Activated naive CD4-positive, alpha-beta T cell treated with anti-CD3 and anti-CD28 coated beads for 36 hours (primary cell): ENCODE measurements around the gene VPS37B. TPM values are rescaled to one million over a fixed set of nuclear protein-coding genes. Genes with fewer than 3 reads are reported as not detected.

ENCODE experiments used
- CTCF ChIA-PET: fragments of 350-600 bp; sonication (Branson Sonifier 250); formaldehyde crosslinking; loops from one replicate; lab custom pipeline; 2021; ENCODE audit warnings: antibody characterized with exemption; lab: Charles Lee
- DNase-seq: peaks from one replicate; pipeline ENCODE4 v3.0.0-alpha.2; 2020
- H3K27ac Mint-ChIP-seq: one replicate; pipeline ENCODE4 v1.8.0; 2021; ENCODE audit warnings: mild to moderate bottlenecking, mixed read lengths
- H3K27me3 Mint-ChIP-seq: one replicate; pipeline ENCODE4 v1.8.0; 2021; ENCODE audit warnings: low read depth, mixed read lengths
- H3K36me3 Mint-ChIP-seq: one replicate; pipeline ENCODE4 v1.8.0; 2021; ENCODE audit warnings: low read depth, mixed read lengths
- H3K4me1 Mint-ChIP-seq: one replicate; pipeline ENCODE4 v1.8.0; 2021; ENCODE audit warnings: low read depth, mixed read lengths
- H3K4me3 Mint-ChIP-seq: one replicate; pipeline ENCODE4 v1.8.0; 2021; ENCODE audit warnings: mild to moderate bottlenecking, moderate library complexity, mixed read lengths
- H3K9me3 Mint-ChIP-seq: one replicate; pipeline ENCODE4 v1.8.0; 2021; ENCODE audit warnings: mixed read lengths
- intact Hi-C: fragments of 100-400 bp; cut with micrococcal nuclease; formaldehyde crosslinking; loops from one replicate; pipeline ENCODE4 v1.15.1; 2023
- total RNA-seq, 2 experiments: library from RNA; stranded (reverse); gene quantifications; one replicate each; pipeline ENCODE4 v1.2.3, GENCODE V29; 2021

The VPS37B gene
- total RNA-seq, 2 experiments from 2014 or later: 15.6 TPM

DNA sequence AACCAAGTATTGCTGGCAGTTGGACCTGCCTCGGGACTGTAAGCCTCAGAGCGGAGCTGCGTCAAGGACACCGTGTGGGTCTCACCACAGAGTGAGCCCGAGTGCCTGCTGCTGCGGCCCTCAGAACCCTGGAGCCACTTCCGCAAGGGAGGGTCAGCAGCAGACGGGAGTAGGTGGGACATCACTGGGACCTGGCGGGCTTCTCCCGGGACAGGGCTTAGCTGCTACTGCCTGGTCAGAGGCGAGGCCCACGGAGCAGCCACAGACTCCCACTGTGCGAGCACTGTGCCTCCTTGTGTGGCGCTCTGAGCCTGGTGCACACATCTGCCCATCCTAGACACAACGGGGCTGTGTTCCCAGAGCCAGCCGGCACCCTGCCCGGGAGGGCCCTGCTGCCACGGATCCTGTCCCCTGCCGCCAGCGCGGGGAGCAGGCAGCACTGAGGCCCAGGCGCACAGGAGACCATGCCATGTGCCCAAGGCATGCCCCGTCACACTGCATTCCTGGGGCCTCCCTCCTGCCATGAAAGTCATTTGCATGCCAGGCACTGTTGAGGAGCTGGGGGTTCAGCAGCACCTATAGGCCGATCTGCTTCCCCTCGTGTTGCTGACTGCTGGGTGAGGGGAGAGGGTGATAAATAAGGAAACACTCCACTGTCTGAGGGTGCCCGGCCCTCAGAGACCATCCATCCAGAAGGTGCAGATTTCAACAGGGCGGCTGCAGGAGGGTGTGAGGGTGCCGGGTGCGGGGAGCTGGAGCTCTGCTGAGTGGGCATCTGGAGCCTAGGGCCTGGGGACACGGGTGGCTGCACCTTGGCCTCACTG is 50.7 kb downstream of the VPS37B start:
- Mint-ChIP-seq H3K27ac (no peak overlapping the region), H3K4me3 (no peak overlapping the region), H3K36me3 (peaks cover 1% of the 10 kb centered on the region), H3K4me1 (peaks cover 7% of the 10 kb centered on the region), H3K27me3 (no peaks in the 10 kb centered on the region), H3K9me3 (no peaks in the 10 kb centered on the region)
- intact Hi-C loops: no loop called here
- no peak for DNase-seq
- CTCF ChIA-PET: interaction anchor here (1.1 to 1.4 kb wide), 2 partner anchors 14 to 52 kb away, joined by 4 read pairs; no protein-coding TSS in a partner anchor

DNA sequence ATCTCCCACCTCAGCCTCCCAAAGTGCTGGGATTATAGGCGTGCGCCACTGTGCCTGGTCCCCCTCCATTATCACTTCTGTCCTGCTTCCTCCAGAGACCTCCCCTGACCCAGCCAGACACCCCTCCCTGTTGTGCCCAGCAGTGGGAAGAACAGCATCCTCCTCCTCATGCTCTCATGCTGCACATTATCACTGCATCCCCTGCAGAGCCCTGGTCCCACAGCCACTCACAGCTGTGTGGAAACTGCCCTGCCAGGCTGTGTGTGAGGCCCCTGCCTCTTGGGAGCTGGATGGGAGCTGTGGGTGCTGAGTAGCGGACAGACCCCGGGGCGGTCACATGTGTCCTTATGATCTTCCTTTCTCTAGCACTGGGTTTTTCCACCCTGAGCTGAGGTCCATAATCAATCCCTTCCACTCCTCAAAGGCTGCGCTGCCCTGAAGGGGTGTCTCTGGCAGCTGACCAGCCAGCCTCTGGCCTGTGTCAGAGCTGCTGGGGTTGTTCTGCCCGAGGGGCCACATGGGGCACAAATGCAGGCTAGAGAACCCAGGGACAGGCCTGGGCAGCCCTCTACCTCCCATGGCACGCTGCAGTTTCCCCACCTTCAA is 51.5 kb downstream of the VPS37B start:
- Mint-ChIP-seq H3K27me3 (no peaks in the 10 kb centered on the region), H3K4me1 (peaks cover 7% of the 10 kb centered on the region), H3K9me3 (no peaks in the 10 kb centered on the region), H3K27ac (no peak overlapping the region), H3K4me3 (no peak overlapping the region), H3K36me3 (peaks cover under 1% of the 10 kb centered on the region)
- intact Hi-C loops: no loop called here
- no peak for DNase-seq
- CTCF ChIA-PET: interaction anchor here (0.7 to 1.4 kb wide), 2 partner anchors 11 to 51 kb away, joined by 3 to 4 read pairs; no protein-coding TSS in a partner anchor

DNA sequence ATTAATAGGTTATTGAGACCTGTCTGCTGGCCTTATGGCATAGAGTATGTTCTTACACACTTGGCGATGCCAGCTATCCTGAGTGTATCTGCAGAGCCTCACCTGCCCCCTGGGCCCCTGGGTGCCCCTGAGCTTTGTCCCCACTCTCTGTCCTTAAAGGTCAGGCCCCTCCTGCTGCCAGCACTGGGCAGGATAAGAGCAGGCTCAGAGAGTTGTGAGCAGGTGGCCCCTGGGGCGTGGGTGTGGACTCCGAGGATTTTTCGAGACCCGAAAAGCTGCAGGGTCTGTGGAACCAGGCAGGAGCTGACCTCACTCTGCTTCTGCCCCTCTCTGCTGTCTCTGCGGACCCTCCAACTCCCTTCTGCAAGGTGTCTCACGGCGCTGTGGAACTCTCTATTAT is 52.5 kb downstream of the VPS37B start:
- H3K4me1 Mint-ChIP-seq: peaks cover 7% of the 10 kb centered on the region
- H3K36me3 Mint-ChIP-seq: no peaks in the 10 kb centered on the region
- no peak overlapping the region for H3K27ac Mint-ChIP-seq
- intact Hi-C loops: no loop called here
- no peaks in the 10 kb centered on the region for H3K9me3 Mint-ChIP-seq
- CTCF ChIA-PET: no interaction called here
- H3K4me3 Mint-ChIP-seq: no peak overlapping the region
- DNase-seq: no peak
- H3K27me3 Mint-ChIP-seq: no peaks in the 10 kb centered on the region

DNA sequence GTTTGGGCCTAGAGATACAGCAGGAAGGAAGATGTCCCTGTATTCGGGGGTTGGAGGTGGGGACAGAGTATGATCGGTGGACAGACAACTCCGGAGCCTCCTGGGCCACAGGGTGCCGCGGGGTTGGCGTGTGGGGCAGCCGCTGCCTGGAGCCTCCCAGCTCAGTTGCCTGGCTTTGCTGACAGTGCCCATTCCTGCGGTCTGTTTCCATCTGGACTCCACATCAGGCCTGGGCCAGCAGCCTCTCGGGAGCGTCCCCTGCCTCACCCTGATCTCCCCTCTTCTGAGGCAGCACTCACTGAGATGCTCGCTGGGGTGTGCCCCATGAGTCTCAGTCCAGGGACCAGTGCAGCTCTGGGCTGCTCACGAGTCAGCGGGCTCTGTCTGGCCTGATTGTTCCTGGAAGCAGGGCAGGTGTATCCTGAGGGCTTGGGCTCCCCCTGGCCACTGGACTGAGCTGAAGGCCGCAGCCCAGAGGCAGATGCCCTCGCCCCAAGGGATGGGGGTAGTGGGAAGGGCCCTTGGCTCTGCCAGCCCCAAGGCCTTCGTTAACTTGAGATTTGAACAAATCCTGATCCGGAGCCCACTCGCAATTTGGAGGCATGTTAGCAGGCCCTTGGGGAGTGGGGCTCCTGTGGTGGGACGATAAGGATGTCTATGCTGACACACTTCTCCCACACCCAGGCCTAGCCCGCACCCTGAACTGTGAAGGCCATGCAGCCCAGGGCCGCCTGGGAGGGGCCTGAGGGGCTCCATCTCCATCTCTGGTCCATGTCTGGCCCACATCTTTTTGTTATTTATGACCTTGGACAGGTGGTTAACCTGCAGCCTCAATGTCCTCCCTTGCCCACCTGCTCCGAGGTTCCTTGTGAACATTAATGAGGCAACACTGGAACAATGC is 53.2 kb downstream of the VPS37B start:
- Mint-ChIP-seq H3K9me3 (no peaks in the 10 kb centered on the region), H3K27ac (no peak overlapping the region), H3K4me3 (no peak overlapping the region), H3K4me1 (peaks cover 7% of the 10 kb centered on the region), H3K36me3 (no peaks in the 10 kb centered on the region), H3K27me3 (no peaks in the 10 kb centered on the region)
- CTCF ChIA-PET: interaction anchor here (1.0 kb wide), 1 partner anchor 50 kb away, joined by 3 read pairs; no protein-coding TSS in a partner anchor
- DNase-seq: no peak
- intact Hi-C loops: no loop called here

DNA sequence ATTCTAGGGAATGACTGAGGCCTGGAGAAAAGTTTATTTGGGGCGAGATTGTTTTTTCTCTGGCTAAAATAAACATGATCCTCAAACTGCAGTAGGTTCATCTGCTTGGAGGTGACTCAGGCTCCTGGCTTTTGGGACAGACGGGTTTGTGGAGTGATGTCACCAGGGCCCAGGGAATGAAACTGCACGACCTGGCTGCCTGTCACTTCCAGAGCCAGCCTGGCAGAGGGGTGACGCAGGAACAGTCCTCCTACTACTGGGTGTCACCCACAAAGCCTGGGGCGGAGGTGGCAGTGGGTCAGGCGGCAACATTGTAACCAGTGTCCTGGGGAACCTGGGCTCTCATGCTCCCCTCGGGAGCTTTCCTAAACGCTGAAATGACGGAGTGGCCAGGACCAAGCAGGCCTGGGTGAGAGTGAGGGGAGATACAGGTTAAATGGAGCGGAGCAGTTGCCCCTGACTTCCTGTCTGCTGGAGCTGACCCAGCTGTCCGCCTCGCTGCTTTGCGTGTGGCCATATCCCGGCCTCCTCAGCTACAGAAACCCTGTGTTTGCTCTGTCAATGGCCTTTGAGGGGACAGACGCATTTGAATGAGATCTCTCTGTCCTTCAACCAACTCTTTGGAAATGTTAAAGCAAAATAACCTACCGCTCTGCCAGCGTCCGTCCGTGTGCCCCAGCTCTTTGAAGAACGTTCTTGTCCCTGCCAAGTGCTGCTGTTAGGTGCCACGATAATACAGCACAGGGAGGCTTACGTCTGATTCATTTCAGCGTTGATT is 54.2 kb downstream of the VPS37B start:
- no peak overlapping the region for H3K27ac Mint-ChIP-seq
- intact Hi-C loops: no loop called here
- peaks cover 17% of the 10 kb centered on the region for H3K4me1 Mint-ChIP-seq
- no peaks in the 10 kb centered on the region for H3K36me3 Mint-ChIP-seq
- H3K9me3 Mint-ChIP-seq: no peaks in the 10 kb centered on the region
- no peak for DNase-seq
- H3K4me3 Mint-ChIP-seq: no peak overlapping the region
- H3K27me3 Mint-ChIP-seq: no peaks in the 10 kb centered on the region
- CTCF ChIA-PET: interaction anchor here (1.0 kb wide), 1 partner anchor 49 kb away, joined by 3 read pairs; no protein-coding TSS in a partner anchor

DNA sequence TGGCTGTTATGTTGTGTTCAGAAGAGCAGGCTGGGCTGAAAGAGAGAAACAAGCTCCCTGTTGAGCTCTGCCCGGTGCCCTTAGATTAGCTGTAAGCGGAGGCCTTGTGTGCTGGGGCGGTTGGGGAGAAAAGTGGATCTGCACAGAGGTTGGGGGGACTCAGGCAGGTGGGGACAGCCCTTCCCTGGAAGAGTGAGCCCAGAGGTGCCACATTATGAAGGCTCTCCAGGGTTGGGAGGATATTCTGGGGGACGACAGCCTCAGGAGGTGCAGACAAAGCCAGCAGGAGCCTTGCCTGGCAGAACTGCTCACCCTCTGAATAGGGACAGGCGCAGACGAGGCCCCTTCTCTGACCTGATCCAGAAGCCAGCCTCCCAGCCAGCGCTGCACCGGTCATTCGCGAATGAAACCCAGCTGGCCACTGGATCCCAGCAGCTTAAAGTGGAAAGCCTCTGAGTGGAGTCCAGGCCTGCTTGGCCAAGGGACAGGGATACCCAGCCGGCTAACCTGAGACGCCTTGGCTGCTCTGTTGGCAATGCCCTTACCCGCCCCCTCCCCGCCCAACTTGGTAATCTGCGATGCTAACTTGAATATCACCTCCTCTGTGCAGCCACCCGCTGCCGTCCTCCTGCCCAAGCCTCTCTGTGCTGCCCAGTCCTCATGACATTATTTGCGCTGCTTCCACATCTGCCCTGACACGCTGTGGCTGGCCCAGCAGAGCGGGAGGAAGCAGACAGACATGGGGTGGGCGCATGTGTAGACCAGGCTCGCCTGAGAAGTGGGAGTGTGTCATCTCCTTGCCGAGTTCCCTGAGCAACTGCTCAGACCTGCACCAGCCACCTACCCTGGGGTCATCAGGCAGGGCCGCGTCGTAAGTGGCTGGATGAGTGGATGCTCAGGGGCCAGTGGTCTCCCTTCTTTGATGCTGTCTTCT is 55.1 kb downstream of the VPS37B start:
- CTCF ChIA-PET: interaction anchor here (0.6 to 1.0 kb wide), 2 partner anchors 21 to 822 kb away, joined by 3 read pairs; no protein-coding TSS in a partner anchor
- Mint-ChIP-seq H3K4me1 (peaks cover 21% of the 10 kb centered on the region), H3K9me3 (no peaks in the 10 kb centered on the region), H3K27ac (no peak overlapping the region), H3K36me3 (no peaks in the 10 kb centered on the region), H3K27me3 (no peaks in the 10 kb centered on the region), H3K4me3 (no peak overlapping the region)
- intact Hi-C loops: no loop called here
- no peak for DNase-seq

DNA sequence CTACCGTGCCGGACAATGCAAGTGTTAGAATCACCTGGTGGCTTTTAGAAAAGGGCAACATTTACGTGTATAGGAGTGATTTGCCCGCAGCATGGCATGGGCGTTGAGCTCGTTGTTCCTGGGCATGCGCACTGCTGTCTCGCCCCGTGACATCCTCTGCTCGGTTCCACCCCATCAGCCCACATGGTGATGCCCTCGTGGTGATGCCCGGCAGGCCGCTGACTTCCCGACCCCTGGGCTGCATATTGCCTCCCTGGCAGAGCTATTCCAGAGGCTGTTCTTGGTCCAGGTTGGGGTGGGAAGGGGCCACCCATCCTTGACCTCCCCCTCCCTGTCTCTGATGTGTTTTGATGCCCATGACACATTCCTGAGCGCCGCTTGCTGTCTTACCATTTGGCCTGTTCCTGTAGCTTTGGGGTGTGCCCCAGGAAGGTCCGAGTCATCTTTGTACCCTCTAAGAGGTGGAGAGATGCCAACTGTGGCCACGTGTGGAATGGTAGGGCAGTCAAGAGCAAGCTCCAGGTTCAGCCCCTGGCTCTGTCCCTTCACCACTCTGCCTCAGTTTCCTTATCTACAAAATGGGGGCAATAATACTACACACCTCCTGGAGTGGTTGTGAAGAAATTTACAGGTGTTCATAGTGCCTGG is 55.9 kb downstream of the VPS37B start:
- peaks cover 21% of the 10 kb centered on the region for H3K4me1 Mint-ChIP-seq
- CTCF ChIA-PET: interaction anchor here (0.6 to 1.0 kb wide), 2 partner anchors 21 to 821 kb away, joined by 3 read pairs; no protein-coding TSS in a partner anchor
- no peak overlapping the region for H3K27ac Mint-ChIP-seq
- H3K27me3 Mint-ChIP-seq: no peaks in the 10 kb centered on the region
- intact Hi-C loops: no loop called here
- no peak overlapping the region for H3K4me3 Mint-ChIP-seq
- no peaks in the 10 kb centered on the region for H3K9me3 Mint-ChIP-seq
- H3K36me3 Mint-ChIP-seq: no peaks in the 10 kb centered on the region
- DNase-seq: no peak

DNA sequence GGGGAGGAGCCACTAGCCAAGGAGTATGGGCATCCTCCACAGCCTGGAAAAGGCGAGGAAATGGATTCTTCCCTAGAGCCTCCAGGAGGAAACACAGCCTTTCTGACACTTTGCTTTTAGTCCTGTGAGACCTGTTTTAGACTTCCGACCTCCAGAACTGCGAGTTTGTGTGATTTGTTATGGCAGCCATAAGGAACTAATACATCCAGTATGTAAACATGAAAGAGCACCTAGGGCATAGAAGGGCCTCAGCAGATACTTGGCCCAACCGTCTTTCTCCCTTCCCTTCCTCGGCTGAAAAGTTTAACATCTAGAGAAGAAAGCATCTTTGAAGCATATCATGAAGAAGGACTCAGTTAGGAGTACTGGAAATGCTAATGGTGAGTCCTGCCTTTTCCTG is 57.1 kb downstream of the VPS37B start:
- Mint-ChIP-seq H3K9me3 (no peaks in the 10 kb centered on the region), H3K27ac (no peak overlapping the region), H3K36me3 (peaks cover 3% of the 10 kb centered on the region), H3K4me1 (peaks cover 29% of the 10 kb centered on the region), H3K27me3 (peaks cover 2% of the 10 kb centered on the region), H3K4me3 (no peak overlapping the region)
- CTCF ChIA-PET: interaction anchor here (1.1 kb wide), 1 partner anchor 45 kb away, joined by 3 read pairs; no protein-coding TSS in a partner anchor
- DNase-seq: no peak
- intact Hi-C loops: no loop called here

DNA sequence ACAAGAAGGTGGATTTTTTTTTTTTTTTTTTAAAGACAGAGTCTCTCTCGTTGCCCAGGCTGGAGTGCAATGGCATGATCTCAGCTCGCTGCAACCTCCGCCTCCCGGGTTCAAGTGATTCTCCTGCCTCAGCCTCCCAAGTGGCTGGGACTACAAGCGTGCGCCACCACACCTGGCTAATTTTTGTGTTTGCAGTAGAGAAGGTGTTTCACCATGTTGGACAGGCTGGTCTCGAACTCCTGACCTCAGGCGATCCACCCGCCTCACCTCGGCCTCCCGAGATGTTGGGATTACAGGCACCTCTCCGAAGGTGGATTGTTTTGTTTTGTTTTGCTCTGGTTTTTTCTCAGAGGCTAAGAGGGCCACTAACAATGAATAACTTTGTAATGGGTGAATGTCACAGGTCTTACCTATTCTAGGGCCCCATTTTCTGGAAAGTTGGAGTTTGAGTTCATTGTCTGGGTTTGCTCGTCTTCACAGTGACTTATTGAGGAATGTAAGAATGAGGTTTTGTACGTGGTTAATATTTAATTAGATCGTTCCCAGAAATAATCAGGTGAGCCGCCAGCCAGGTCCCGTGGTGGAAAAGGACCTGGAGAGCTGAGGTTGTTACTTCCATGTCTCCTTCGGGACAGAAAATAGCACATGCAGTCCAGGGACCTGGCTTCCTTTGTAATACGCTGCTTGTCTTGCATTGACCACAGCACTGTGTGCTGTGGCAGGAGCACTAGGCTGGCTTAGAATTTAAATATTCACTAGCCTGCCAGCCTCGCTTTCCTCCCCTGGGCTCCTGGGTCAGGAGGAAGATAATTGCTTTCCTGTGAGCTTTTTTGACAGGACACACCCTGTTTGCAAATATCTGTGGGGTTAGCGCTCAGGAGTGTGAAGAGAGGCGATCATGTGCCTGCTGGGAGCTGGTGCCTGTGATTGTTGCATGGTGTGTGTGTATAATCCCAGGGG is 58.3 kb downstream of the VPS37B start:
- H3K27ac Mint-ChIP-seq: no peak overlapping the region
- intact Hi-C loops: loop anchor here (2.0 kb wide), 1 partner anchor 63 kb away; the partner anchor contains the start of gene CCDC62
- no peak for DNase-seq
- no peaks in the 10 kb centered on the region for H3K9me3 Mint-ChIP-seq
- CTCF ChIA-PET: interaction anchor here (1.1 kb wide), 1 partner anchor 44 kb away, joined by 3 read pairs; no protein-coding TSS in a partner anchor
- peaks cover 29% of the 10 kb centered on the region for H3K4me1 Mint-ChIP-seq
- H3K36me3 Mint-ChIP-seq: peaks cover 3% of the 10 kb centered on the region
- peaks cover 2% of the 10 kb centered on the region for H3K27me3 Mint-ChIP-seq
- peak overlapping the region; percentile 30 for H3K4me3 Mint-ChIP-seq
